CD4-positive, alpha-beta T cell treated with Interleukin-10 for 1 hour (primary cell): ENCODE results near the gene KRTAP4-9.
"Not testable (repeated sequence)": the region's sequence is repeated elsewhere in the genome, so short reads cannot be mapped to it uniquely, and the experiment has no call there.

Source experiments
- DNase-seq: peaks from one replicate; pipeline ENCODE4 v3.0.0-alpha.2; 2020

KRTAP4-9 gene

DNA sequence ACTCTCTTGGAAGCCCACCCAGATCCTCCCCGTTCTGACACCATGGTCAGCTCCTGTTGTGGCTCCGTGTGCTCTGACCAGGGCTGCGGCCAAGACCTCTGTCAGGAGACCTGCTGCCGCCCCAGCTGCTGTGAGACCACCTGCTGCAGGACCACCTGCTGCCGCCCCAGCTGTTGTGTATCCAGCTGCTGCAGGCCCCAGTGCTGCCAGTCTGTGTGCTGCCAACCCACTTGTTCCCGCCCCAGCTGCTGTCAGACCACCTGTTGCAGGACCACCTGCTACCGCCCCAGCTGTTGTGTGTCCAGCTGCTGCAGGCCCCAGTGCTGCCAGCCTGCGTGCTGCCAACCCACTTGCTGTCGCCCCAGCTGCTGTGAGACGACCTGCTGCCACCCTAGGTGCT lies at the start of gene KRTAP4-9:
TSS of gene KRTAP4-9 (plus strand) at position 43 of the 400 bp plus-strand sequence. CDS start at position 43, 0 bp downstream.
- not testable (repeated sequence) for DNase-seq

- no peak for DNase-seq
Observed at GRCh38 chr17:41057547-41057946, 47.6 kb upstream of the KRTAP4-9 start.

- DNase-seq = no peak
Observed at GRCh38 chr17:41058741-41059140, 46.4 kb upstream of the KRTAP4-9 start.

GRCh38 chr17:41059276-41060051 lies 45.7 kb upstream of the KRTAP4-9 start:
- not testable (repeated sequence) for DNase-seq

DNA sequence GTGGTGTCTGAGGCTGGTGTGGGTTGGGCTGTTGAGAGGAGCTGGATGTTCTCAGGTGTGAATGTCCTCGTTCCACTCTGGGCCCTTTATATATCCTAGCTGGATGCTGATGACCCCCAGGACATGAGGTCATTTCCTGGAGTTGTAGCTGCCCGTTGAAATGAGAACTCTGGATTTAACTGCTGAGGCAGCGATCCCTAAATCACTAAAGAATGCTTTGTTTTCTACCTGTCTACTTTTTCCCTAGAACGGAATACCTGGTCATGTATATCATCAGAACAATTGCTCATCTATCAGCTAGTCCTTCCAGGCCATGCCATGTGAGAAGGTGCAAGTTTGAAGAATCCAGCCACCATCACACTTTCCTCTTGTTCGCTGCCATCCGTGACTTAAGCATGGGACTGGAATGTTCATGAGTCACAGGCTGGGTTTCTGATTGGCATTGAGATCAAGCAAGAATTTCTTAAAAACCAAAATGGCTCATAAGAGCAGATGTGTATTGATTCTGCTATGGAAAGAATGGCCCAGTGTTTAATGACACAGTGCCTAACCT lies 45.1 kb upstream of the KRTAP4-9 start, which contains the start of gene KRTAP2-3:
TSS of gene KRTAP2-3 (minus strand) at position 63 of the 553 bp plus-strand sequence. CDS start 64 bp downstream, outside the sequence.
- DNase-seq = no peak

- no peak for DNase-seq
Observed at GRCh38 chr17:41061964-41062363, 43.2 kb upstream of the KRTAP4-9 start.

DNA sequence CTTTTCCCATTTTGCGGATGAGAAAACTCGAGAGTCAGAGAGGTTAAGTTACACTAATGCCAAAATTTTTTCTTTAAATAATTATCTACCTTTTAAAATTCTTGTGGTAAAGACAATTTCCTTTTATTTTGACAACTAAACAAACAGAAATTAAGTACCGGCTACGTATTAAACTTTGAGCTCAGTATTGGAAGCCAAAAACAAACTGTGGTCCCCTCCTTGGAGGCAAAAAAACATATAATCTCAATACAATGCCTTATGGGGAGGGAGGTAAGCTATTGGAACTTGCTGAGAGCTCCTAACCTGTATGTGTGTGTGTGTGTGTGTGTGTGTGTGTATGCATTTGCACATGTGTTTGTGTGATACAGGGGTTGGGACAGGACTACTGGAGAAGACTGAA lies 41.7 kb upstream of the KRTAP4-9 start:
- DNase-seq = no peak

DNA sequence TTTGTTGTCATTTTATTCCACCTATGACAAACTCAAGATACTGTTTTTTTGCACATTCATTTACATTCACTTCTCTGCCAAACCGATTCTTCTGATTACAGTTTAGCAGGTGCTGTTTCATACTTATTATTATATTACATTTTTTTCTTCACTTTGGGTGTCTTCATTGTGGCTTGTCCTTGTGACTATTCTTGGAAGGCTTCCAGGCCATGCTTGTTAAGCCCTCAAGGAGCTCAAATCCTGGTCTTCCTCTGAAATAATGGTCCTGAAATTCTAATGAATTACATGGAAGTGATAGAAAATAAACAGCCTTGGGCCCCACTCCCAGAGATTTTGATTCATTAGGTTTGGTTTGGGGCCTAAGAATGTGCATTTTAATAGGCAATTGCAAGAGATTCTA lies 40.9 kb upstream of the KRTAP4-9 start:
- no peak for DNase-seq

GRCh38 chr17:41065016-41065689 lies 40.0 kb upstream of the KRTAP4-9 start:
- DNase-seq = not testable (repeated sequence)

GRCh38 chr17:41065829-41066624 lies 39.2 kb upstream of the KRTAP4-9 start, which contains the start of gene KRTAP2-4:
Gene KRTAP2-4 (minus strand): TSS chr17:41065879. CDS start chr17:41065845, 34 bp downstream.
- no peak for DNase-seq

- DNase-seq = no peak
Observed at GRCh38 chr17:41067281-41067680, 37.9 kb upstream of the KRTAP4-9 start.

DNA sequence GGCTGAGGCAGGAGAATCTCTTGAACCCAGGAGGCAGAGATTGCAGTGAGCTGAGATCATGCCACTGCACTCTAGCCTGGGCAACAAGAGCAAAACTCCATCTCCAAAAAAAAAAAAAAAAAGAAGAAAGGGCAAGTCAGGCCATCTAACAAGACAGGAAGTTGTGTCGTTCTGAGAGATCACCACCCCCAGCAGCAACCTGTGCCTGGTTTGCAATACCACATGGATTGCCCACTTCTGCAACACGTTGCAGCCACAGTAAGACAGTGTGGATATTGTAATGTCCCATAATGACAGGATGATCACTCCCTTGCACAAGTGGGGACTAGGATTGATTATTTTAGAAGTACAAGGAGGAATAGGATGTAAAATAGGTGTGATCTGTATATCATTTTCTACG lies 36.2 kb upstream of the KRTAP4-9 start:
- no peak for DNase-seq

- no peak for DNase-seq
Observed at GRCh38 chr17:41071606-41072360, 33.4 kb upstream of the KRTAP4-9 start.

GRCh38 chr17:41073676-41074075 lies 31.5 kb upstream of the KRTAP4-9 start:
- DNase-seq = no peak

GRCh38 chr17:41076788-41077187 lies 28.4 kb upstream of the KRTAP4-9 start:
- no peak for DNase-seq

GRCh38 chr17:41082626-41083025 lies 22.6 kb upstream of the KRTAP4-9 start:
- no peak for DNase-seq

GRCh38 chr17:41083427-41083826 lies 21.8 kb upstream of the KRTAP4-9 start:
- not testable (repeated sequence) for DNase-seq

DNA sequence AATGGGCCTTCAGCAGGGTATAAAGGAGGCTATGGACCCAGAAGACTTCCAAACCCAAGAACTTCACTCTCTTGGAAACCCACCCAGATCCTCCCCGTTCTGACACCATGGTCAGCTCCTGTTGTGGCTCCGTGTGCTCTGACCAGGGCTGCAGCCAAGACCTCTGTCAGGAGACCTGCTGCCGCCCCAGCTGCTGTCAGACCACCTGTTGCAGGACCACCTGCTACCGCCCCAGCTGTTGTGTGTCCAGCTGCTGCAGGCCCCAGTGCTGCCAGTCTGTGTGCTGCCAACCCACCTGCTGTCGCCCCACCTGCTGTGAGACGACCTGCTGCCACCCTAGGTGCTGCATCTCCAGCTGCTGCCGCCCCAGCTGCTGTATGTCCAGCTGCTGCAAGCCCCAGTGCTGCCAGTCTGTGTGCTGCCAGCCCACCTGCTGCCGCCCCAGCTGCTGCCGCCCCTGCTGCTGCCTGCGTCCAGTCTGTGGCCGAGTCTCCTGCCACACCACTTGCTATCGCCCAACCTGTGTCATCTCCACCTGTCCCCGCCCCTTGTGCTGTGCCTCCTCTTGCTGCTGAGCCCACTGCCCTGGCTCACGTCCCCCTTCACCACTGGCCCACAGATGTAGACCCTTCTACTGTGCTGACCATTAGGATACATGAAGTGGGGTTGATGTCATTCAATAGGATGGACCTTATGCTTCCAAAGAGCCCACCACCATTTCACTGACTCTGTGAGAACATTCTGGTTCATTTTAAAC lies 20.9 kb upstream of the KRTAP4-9 start, which contains the start of gene KRTAP4-7:
TSS of gene KRTAP4-7 (plus strand) at position 51 of the 757 bp plus-strand sequence. CDS start at position 108, 57 bp downstream.
- DNase-seq = not testable (repeated sequence)

DNA sequence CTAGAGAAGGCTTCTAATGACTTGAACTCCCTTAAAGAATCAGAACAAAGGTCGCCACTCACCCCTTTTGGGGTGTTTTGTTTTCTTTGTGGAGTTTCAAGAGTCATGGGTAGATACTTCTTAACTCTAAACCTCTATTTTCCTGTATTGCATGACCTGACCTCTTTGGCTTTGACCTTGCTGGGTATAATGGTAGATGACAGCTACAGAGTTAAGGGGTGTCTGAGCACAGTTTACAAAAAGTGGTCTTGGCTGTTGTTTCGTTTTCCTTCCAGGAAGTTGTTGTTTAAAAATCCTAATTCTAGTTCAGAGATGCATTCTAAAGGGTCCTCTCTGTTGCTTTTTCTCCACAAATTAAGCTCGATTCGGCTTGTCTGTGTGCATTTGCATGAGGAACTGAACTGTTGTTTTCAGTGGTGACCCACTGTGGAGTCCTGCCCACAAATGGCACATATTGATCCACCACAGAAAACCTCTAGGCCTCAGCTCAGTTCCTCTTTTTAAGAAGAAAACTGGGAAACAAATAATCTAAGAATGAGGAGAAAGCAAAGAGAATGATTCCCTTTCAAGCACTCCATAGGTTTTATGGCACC lies 16.3 kb upstream of the KRTAP4-9 start:
- not testable (repeated sequence) for DNase-seq

- no peak for DNase-seq
Observed at GRCh38 chr17:41096055-41096454, 9.1 kb upstream of the KRTAP4-9 start.

- no peak for DNase-seq
Observed at GRCh38 chr17:41098042-41098441, 7.1 kb upstream of the KRTAP4-9 start, which contains the start of gene KRTAP4-8. Gene KRTAP4-8 (minus strand): TSS chr17:41098142. CDS start chr17:41098084, 58 bp downstream.
